Ishikawa (cell line): ENCODE data around the gene DIAPH2.

ENCODE experiments used
- CREB1 ChIP-seq: IDR thresholded peaks from 2 replicates; pipeline ENCODE4 v1.6.1; 2012; ENCODE audit warnings: low read depth
- NFIC ChIP-seq: IDR thresholded peaks from 2 replicates; pipeline ENCODE4 v1.6.1; 2012
- TCF12 ChIP-seq: IDR thresholded peaks from 2 replicates; pipeline ENCODE4 v1.6.1; 2012; ENCODE audit warnings: low read depth
- TF ChIP-seq, protein P1 (sequence below): IDR thresholded peaks from 2 replicates; pipeline ENCODE4 v1.6.1; 2012; ENCODE audit warnings: low read depth, mild to moderate bottlenecking
- TF ChIP-seq, protein P2 (sequence below): IDR thresholded peaks from 2 replicates; pipeline ENCODE4 v1.6.1; 2012

DNA sequence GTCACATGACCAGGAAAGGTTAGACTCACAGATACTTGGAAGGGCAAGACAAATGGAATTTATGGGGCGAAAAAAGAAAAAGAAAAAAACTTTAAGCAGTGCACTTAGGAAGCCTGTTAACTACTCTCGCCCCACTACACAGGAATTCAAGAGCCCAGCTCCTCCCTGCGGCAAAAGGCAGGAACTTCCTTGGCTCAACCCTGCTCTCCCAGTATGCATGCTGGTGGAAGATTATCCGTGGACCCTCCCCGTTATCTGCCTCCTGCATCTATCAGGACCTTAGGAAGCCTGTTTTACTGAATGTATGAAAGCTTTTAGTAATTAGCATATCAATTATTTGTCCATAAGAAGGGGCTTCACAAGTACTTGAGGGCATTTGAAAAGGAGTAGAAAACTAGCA lies 158.9 kb downstream of the DIAPH2 start:
- TF ChIP-seq, protein P1, sequence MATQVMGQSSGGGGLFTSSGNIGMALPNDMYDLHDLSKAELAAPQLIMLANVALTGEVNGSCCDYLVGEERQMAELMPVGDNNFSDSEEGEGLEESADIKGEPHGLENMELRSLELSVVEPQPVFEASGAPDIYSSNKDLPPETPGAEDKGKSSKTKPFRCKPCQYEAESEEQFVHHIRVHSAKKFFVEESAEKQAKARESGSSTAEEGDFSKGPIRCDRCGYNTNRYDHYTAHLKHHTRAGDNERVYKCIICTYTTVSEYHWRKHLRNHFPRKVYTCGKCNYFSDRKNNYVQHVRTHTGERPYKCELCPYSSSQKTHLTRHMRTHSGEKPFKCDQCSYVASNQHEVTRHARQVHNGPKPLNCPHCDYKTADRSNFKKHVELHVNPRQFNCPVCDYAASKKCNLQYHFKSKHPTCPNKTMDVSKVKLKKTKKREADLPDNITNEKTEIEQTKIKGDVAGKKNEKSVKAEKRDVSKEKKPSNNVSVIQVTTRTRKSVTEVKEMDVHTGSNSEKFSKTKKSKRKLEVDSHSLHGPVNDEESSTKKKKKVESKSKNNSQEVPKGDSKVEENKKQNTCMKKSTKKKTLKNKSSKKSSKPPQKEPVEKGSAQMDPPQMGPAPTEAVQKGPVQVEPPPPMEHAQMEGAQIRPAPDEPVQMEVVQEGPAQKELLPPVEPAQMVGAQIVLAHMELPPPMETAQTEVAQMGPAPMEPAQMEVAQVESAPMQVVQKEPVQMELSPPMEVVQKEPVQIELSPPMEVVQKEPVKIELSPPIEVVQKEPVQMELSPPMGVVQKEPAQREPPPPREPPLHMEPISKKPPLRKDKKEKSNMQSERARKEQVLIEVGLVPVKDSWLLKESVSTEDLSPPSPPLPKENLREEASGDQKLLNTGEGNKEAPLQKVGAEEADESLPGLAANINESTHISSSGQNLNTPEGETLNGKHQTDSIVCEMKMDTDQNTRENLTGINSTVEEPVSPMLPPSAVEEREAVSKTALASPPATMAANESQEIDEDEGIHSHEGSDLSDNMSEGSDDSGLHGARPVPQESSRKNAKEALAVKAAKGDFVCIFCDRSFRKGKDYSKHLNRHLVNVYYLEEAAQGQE, result no peak
- TF ChIP-seq CREB1 (no peak), NFIC (no peak), TCF12 (no peak)
- TF ChIP-seq, protein P2, sequence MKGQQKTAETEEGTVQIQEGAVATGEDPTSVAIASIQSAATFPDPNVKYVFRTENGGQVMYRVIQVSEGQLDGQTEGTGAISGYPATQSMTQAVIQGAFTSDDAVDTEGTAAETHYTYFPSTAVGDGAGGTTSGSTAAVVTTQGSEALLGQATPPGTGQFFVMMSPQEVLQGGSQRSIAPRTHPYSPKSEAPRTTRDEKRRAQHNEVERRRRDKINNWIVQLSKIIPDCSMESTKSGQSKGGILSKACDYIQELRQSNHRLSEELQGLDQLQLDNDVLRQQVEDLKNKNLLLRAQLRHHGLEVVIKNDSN, result no peak
